DND-41 (cell line): Measurements from ENCODE around the gene HMG20A.

ENCODE experiments used
- ATAC-seq: fragments of 200-7000 bp; cut with Tn5 transposase; 3 replicates; pipeline ENCODE4 v1.9.1; 2021; ENCODE audit warnings: low read depth; ENCODE audit not compliant: insufficient read depth
- DNase-seq: peaks from one replicate; pipeline ENCODE4 v3.0.0-alpha.2; 2020
- H2AFZ ChIP-seq: 2 replicates; pipeline ENCODE4 v1.6.0; 2012; ENCODE audit warnings: low read depth, low read length
- H3K27ac ChIP-seq: 2 replicates; pipeline ENCODE4 v1.5.1; 2012; ENCODE audit warnings: low read length, inconsistent platforms
- H3K27me3 ChIP-seq: fragments of 200-600 bp; sonication (generic); 2 replicates; pipeline ENCODE4 v1.6.0; 2012; ENCODE audit warnings: low read length, mild to moderate bottlenecking, inconsistent platforms; ENCODE audit not compliant: insufficient read depth, poor library complexity
- H3K36me3 ChIP-seq: 2 replicates; pipeline ENCODE4 v1.5.1; 2012; ENCODE audit warnings: low read length, inconsistent platforms; ENCODE audit not compliant: insufficient read depth
- H3K4me1 ChIP-seq: 2 replicates; pipeline ENCODE4 v1.5.1; 2012; ENCODE audit warnings: mild to moderate bottlenecking, low read length; ENCODE audit not compliant: insufficient read depth
- H3K4me2 ChIP-seq: 2 replicates; pipeline ENCODE4 v1.6.0; 2012; ENCODE audit warnings: mild to moderate bottlenecking, moderate library complexity, low read length, inconsistent platforms; ENCODE audit not compliant: insufficient read depth
- H3K4me3 ChIP-seq, 2 experiments: fragments of 200-600 bp in 1 of 2; shearing (Covaris generic) in 1 of 2; 2 replicates each; pipeline ENCODE4 v1.5.1; 2012 to 2016; ENCODE audit warnings: inconsistent platforms in 2 of 2, low read length in 2 of 2, mild to moderate bottlenecking in 2 of 2, low read depth in 1 of 2, moderate library complexity in 1 of 2
- H3K79me2 ChIP-seq: 2 replicates; pipeline ENCODE4 v1.6.0; 2012; ENCODE audit warnings: low read length, inconsistent platforms; ENCODE audit not compliant: insufficient read depth
- H3K9ac ChIP-seq: 2 replicates; pipeline ENCODE4 v1.6.0; 2012; ENCODE audit warnings: low read depth, mild to moderate bottlenecking, inconsistent platforms, low read length, moderate library complexity
- H3K9me3 ChIP-seq: 2 replicates; pipeline ENCODE4 v1.5.1; 2012; ENCODE audit warnings: low read length, moderate library complexity, mild to moderate bottlenecking, inconsistent platforms; ENCODE audit not compliant: insufficient read depth, severe bottlenecking
- H4K20me1 ChIP-seq: 2 replicates; pipeline ENCODE4 v1.6.0; 2012; ENCODE audit warnings: low read length; ENCODE audit not compliant: insufficient read depth
- EZH2 ChIP-seq: IDR thresholded peaks from 3 replicates; pipeline ENCODE4 v1.6.1; 2012; ENCODE audit warnings: borderline replicate concordance, low read depth, mild to moderate bottlenecking, moderate library complexity, low read length, inconsistent platforms; ENCODE audit not compliant: severe bottlenecking
- TF ChIP-seq, protein P1 (sequence below): IDR thresholded peaks from 2 replicates; pipeline ENCODE4 v1.5.1; 2012; ENCODE audit warnings: borderline replicate concordance, low read length, moderate library complexity, mild to moderate bottlenecking; ENCODE audit not compliant: poor library complexity, severe bottlenecking; ENCODE audit errors: extremely low read depth

Gene HMG20A

DNA sequence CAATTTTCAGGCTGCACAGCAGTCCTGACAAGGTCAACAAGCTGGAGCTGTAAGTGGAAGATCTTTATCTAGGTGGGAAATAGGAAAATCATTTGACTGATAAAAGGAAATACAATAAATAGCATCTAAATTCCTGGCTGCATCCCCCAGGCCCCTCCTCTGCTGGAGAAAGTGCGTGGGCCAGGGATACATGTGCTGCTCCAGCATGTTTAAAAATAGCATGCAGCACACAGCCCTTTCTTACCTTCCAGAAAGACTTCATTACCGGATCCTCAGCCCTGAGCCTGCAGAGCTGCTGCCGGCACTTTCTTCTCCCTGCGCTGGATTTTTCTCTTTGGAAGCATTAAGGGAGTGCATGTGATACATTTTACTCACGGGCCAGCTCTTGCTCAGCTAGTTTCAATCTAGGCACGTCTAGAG is 77.3 kb downstream of the HMG20A start:
- Histone ChIP-seq H3K27ac (no peak overlapping the region), H3K9ac (no peak overlapping the region), H2AFZ (no peak overlapping the region), H3K36me3 (no peaks in the 10 kb centered on the region), H3K27me3 (no peaks in the 10 kb centered on the region), H4K20me1 (no peaks in the 10 kb centered on the region), H3K4me3 (no peak overlapping the region), H3K9me3 (no peaks in the 10 kb centered on the region), H3K79me2 (no peaks in the 10 kb centered on the region), H3K4me2 (no peak overlapping the region), H3K4me1 (peaks cover 8% of the 10 kb centered on the region)
- ATAC-seq (no peak), DNase-seq (no peak)
- no peak for TF ChIP-seq EZH2
- TF ChIP-seq, protein P1, sequence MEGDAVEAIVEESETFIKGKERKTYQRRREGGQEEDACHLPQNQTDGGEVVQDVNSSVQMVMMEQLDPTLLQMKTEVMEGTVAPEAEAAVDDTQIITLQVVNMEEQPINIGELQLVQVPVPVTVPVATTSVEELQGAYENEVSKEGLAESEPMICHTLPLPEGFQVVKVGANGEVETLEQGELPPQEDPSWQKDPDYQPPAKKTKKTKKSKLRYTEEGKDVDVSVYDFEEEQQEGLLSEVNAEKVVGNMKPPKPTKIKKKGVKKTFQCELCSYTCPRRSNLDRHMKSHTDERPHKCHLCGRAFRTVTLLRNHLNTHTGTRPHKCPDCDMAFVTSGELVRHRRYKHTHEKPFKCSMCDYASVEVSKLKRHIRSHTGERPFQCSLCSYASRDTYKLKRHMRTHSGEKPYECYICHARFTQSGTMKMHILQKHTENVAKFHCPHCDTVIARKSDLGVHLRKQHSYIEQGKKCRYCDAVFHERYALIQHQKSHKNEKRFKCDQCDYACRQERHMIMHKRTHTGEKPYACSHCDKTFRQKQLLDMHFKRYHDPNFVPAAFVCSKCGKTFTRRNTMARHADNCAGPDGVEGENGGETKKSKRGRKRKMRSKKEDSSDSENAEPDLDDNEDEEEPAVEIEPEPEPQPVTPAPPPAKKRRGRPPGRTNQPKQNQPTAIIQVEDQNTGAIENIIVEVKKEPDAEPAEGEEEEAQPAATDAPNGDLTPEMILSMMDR: no peak

DNA sequence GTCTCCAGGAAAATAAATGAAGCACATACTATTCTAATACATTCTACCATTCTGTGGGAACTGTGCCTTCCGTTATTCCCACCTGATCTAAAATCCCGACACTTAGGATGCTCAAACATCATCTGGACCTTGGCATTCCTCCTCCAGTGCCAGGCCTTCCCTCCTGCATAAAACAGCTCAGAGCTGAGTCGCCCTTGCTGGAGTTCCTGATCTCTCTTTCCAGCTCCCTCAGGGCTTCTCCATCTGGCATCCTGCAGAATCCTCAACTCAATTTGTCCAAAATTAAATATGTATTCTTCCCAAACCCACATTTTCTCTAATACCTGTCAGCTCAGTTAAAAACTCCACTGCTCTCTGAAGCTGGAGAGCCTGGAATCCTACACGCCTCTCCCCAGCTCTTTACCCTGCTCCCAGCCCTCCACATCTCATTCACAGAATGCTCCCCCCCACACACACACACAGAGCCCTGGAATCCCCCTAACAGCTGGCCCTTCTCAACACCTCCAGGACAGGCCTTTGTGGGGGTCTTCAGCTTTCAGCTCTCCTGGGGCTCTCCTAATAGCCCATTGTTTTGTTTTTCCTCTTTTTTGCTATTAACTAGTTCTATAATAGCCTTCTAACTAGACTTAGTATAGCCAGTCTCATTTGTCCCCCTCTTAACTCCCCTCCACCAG is 78.5 kb downstream of the HMG20A start:
- H3K9ac ChIP-seq: no peak overlapping the region
- no peak overlapping the region for H2AFZ ChIP-seq
- H3K4me1 ChIP-seq: no peaks in the 10 kb centered on the region
- H3K27ac ChIP-seq: no peak overlapping the region
- H3K4me2 ChIP-seq: no peak overlapping the region
- H3K79me2 ChIP-seq: no peaks in the 10 kb centered on the region
- H4K20me1 ChIP-seq: no peaks in the 10 kb centered on the region
- DNase-seq (no peak), ATAC-seq (no peak)
- H3K27me3 ChIP-seq: no peaks in the 10 kb centered on the region
- no peak overlapping the region for H3K4me3 ChIP-seq
- H3K36me3 ChIP-seq: no peaks in the 10 kb centered on the region
- no peak for TF ChIP-seq EZH2
- TF ChIP-seq, protein P1: no peak
- H3K9me3 ChIP-seq: no peaks in the 10 kb centered on the region

DNA sequence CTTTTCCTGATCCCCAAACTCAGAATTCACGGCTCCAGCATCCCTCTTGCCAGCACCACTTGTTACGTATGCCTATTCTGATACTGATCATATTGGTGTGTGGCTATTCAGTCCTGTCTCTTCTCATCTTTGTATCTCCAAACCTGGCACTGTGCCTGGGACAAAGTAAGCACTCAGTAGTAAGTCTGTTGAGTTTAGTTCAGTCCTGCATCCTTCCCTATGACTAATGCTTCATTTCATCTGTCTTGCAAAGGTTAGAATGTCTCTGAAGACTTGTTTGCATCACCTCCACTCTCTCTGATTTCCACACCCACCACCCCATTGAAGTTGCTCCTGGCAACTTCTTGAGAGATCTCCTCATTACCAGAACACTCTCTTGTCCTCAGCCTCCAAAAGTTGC is 80.3 kb downstream of the HMG20A start:
- no peak for DNase-seq

More for the DNA sequence above, 80.3 kb downstream of the HMG20A start:
- ATAC-seq: no peak
- Histone ChIP-seq H3K4me3 (no peak overlapping the region), H3K79me2 (no peaks in the 10 kb centered on the region), H3K9me3 (no peaks in the 10 kb centered on the region), H3K4me1 (no peaks in the 10 kb centered on the region), H3K9ac (no peak overlapping the region), H4K20me1 (no peaks in the 10 kb centered on the region), H2AFZ (no peak overlapping the region), H3K27ac (no peak overlapping the region), H3K27me3 (no peaks in the 10 kb centered on the region), H3K36me3 (no peaks in the 10 kb centered on the region), H3K4me2 (no peak overlapping the region)
- TF ChIP-seq, protein P1: no peak
- no peak for TF ChIP-seq EZH2
